ENCODE measurements around the gene ZNF212.

DNA sequence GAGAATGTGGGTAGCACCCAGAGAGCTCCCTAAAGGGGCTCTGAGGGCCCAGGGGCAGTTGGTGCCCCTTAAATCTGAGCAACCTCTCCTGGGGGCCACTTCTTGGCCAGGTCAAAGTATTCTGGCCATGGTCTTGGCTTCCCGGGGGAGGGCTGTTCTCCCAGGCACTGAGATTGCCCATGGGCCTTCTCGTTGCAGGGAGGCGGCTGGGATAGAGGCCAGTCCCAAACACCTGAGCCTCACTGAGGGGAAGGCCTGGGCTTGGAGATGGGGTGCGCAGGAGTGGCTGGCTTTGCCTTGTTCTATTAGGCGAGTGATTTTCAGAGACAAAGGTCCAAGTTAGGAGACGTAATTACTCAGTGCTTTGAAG, 56.0 kb downstream of the ZNF212 start:
- TF ChIP-seq, protein P1, sequence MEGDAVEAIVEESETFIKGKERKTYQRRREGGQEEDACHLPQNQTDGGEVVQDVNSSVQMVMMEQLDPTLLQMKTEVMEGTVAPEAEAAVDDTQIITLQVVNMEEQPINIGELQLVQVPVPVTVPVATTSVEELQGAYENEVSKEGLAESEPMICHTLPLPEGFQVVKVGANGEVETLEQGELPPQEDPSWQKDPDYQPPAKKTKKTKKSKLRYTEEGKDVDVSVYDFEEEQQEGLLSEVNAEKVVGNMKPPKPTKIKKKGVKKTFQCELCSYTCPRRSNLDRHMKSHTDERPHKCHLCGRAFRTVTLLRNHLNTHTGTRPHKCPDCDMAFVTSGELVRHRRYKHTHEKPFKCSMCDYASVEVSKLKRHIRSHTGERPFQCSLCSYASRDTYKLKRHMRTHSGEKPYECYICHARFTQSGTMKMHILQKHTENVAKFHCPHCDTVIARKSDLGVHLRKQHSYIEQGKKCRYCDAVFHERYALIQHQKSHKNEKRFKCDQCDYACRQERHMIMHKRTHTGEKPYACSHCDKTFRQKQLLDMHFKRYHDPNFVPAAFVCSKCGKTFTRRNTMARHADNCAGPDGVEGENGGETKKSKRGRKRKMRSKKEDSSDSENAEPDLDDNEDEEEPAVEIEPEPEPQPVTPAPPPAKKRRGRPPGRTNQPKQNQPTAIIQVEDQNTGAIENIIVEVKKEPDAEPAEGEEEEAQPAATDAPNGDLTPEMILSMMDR (conservative IDR thresholded peaks at IDR 0.05 in 1 of 2, IDR thresholded peaks at IDR 0.05 in 1 of 2; ENCODE audit: low read depth in 1 of 2, low read length in 2 of 2) = no peak
- TF ChIP-seq EZH2 (IDR thresholded peaks at IDR 0.05; ENCODE audit: low read length, missing control alignments) = no peak

All from fibroblast of lung (primary cell).